K562 (cell line): ENCODE results near the gene BRICD5. TPM values are rescaled to one million over a fixed set of nuclear protein-coding genes. Genes with fewer than 3 reads are reported as not detected.

ENCODE experiments used
- ATAC-seq: fragments of 200-7000 bp; cut with Tn5 transposase; 3 replicates; pipeline ENCODE4 v1.9.1; 2020; ENCODE audit warnings: moderate library complexity
- BruUV-seq: library from RNA; stranded (reverse); fragments of 400-500 nt; replicated peaks from 2 replicates; lab custom pipeline; 2021; lab: Mats Ljungman, UMichigan
- CTCF ChIA-PET: fragments of 300-600 bp; formaldehyde crosslinking; extraction: SDS; loops from one replicate; lab custom pipeline; 2021; ENCODE audit warnings: low intra/inter-chr PET ratio; lab: Yijun Ruan, JAX
- POLR2A ChIA-PET: fragments of 300-600, 350-650 bp; sonication (Branson Sonifier 250); formaldehyde crosslinking; extraction: SDS; loops from one replicate; lab custom pipeline; 2021; ENCODE audit warnings: antibody characterized with exemption, inconsistent platforms; lab: Yijun Ruan, JAX
- DNase-seq, 4 experiments: peaks; one replicate each; pipeline versions ENCODE4 v3.0.0 to v3.0.0-alpha.2; 2011 to 2018; ENCODE audit warnings: low spot score in 3 of 4, mixed read lengths in 3 of 4; ENCODE audit errors: extremely low read depth in 1 of 4
- FAIRE-seq: peaks from 2 replicates; lab custom pipeline; 2011; peaks lifted over from hg19 to GRCh38; lab: Jason Lieb, UNC
- H2AFZ ChIP-seq: 2 replicates; pipeline ENCODE4 v1.6.0; 2011; ENCODE audit warnings: low read depth, low read length, control low read depth, inconsistent platforms
- H3K27ac ChIP-seq: fragments of 200-600 bp; 3 replicates; pipeline ENCODE4 v1.8.0; 2011; ENCODE audit warnings: low read depth, mild to moderate bottlenecking, control low read depth, inconsistent platforms, low read length, moderate library complexity, mixed read lengths; ENCODE audit errors: extremely low read depth
- H3K27me3 ChIP-seq, 2 experiments: fragments of 300-600 bp in 1 of 2; 2 replicates in 1 of 2; 3 replicates in 1 of 2; pipeline versions ENCODE4 v1.6.0 to v1.8.0; 2011; ENCODE audit warnings: inconsistent platforms in 2 of 2, low read length in 2 of 2, mild to moderate bottlenecking in 1 of 2, mixed read lengths in 1 of 2, moderate library complexity in 1 of 2; ENCODE audit not compliant: control insufficient read depth in 2 of 2, insufficient read depth in 2 of 2
- H3K36me3 ChIP-seq: fragments of 300-600 bp; 3 replicates; pipeline ENCODE4 v1.8.0; 2011; ENCODE audit warnings: mild to moderate bottlenecking, low read length, inconsistent platforms; ENCODE audit not compliant: control insufficient read depth, insufficient read depth
- H3K4me1 ChIP-seq, 2 experiments: fragments of 200-600 bp in 1 of 2; replicated peaks in 1 of 2; 2 replicates in 1 of 2; 3 replicates in 1 of 2; pipeline versions ENCODE4 v1.5.1 to v1.8.0; 2011; ENCODE audit warnings: inconsistent platforms in 2 of 2, low read length in 2 of 2, mild to moderate bottlenecking in 1 of 2, mixed read lengths in 1 of 2, moderate library complexity in 1 of 2; ENCODE audit not compliant: control insufficient read depth in 2 of 2, insufficient read depth in 2 of 2
- H3K4me2 ChIP-seq: 2 replicates; pipeline ENCODE4 v1.6.1; 2011; ENCODE audit warnings: low read length, control low read depth, inconsistent platforms, mixed read lengths; ENCODE audit not compliant: insufficient read depth
- H3K4me3 ChIP-seq: fragments of 200-600 bp; sonication (generic), shearing (Covaris generic); 2 replicates; pipeline ENCODE4 v1.5.1; 2016; ENCODE audit warnings: control low read depth, inconsistent platforms
- H3K79me2 ChIP-seq: fragments of 200-600 bp; 3 replicates; pipeline ENCODE4 v1.8.0; 2011; ENCODE audit warnings: low read length, inconsistent platforms; ENCODE audit not compliant: control insufficient read depth, insufficient read depth
- H3K9ac ChIP-seq, 2 experiments: 2 replicates each; pipeline versions ENCODE4 v1.6.0 to v1.6.1; 2011; ENCODE audit warnings: low read depth in 2 of 2, low read length in 2 of 2, control low read depth in 1 of 2, inconsistent platforms in 1 of 2, mild to moderate bottlenecking in 1 of 2, mixed read lengths in 1 of 2; ENCODE audit not compliant: insufficient read depth in 1 of 2
- H3K9me1 ChIP-seq: one replicate; pipeline ENCODE4 v1.6.0; 2011; ENCODE audit warnings: inconsistent platforms, mild to moderate bottlenecking, low read length, moderate library complexity; ENCODE audit not compliant: control insufficient read depth, insufficient read depth
- H3K9me3 ChIP-seq: replicated peaks from 2 replicates; pipeline ENCODE4 v1.5.1; 2011; ENCODE audit warnings: low read depth, low read length, inconsistent platforms; ENCODE audit not compliant: control insufficient read depth, insufficient read depth
- H4K20me1 ChIP-seq: replicated peaks from 2 replicates; pipeline ENCODE4 v1.6.1; 2011; ENCODE audit warnings: low read length, inconsistent platforms, mixed read lengths; ENCODE audit not compliant: control insufficient read depth, insufficient read depth
- CBX1 ChIP-seq: sonication (generic); IDR thresholded peaks from 2 replicates; pipeline ENCODE4 v1.6.1; 2016; ENCODE audit warnings: antibody characterized with exemption, low read depth, mild to moderate bottlenecking
- CREB5 ChIP-seq: fragments of 250-450 bp; sonication (Bioruptor Pico); IDR thresholded peaks from 2 replicates; pipeline ENCODE4 v1.5.0; 2020; ENCODE audit warnings: mild to moderate bottlenecking
- EP400 ChIP-seq: fragments of 450-650 bp; IDR thresholded peaks from 2 replicates; pipeline ENCODE4 v1.6.1; 2017; ENCODE audit warnings: antibody characterized with exemption, mild to moderate bottlenecking, moderate library complexity
- FIP1L1 ChIP-seq: fragments of 200-400 bp; formaldehyde crosslinking; IDR thresholded peaks from 2 replicates; pipeline ENCODE4 v1.6.1; 2018; ENCODE audit warnings: mild to moderate bottlenecking, low read depth, low read length; ENCODE audit not compliant: poor library complexity, severe bottlenecking
- JUNB ChIP-seq: fragments of 450-650 bp; formaldehyde crosslinking; conservative IDR thresholded peaks from 2 replicates; pipeline ENCODE4 v1.4.0; 2020; ENCODE audit warnings: mild to moderate bottlenecking
- POLR2A ChIP-seq: fragments of 450-650 bp; conservative IDR thresholded peaks from 2 replicates; pipeline ENCODE4 v1.6.1; 2016
- POLR2AphosphoS2 ChIP-seq: IDR thresholded peaks from 2 replicates; pipeline ENCODE4 v1.6.1; 2012; ENCODE audit warnings: low read length, improper control_type of control experiment
- POLR2B ChIP-seq: fragments of 450-650 bp; IDR thresholded peaks from 2 replicates; pipeline ENCODE4 v1.6.1; 2018; ENCODE audit warnings: low read depth; ENCODE audit not compliant: partially characterized antibody
- POLR2G ChIP-seq: fragments of 200-400 bp; formaldehyde crosslinking; IDR thresholded peaks from 2 replicates; pipeline ENCODE4 v1.6.1; 2017; ENCODE audit warnings: low read depth, mild to moderate bottlenecking, antibody characterized with exemption, low read length, moderate library complexity
- RBFOX2 ChIP-seq: fragments of 200-400 bp; formaldehyde crosslinking; IDR thresholded peaks from 2 replicates; pipeline ENCODE4 v1.6.1; 2017; ENCODE audit warnings: low read depth, mild to moderate bottlenecking, low read length, moderate library complexity
- RBM22 ChIP-seq: fragments of 200-400 bp; formaldehyde crosslinking; IDR thresholded peaks from 2 replicates; pipeline ENCODE4 v1.6.1; 2018; ENCODE audit warnings: low read length, low read depth; ENCODE audit not compliant: poor library complexity, severe bottlenecking
- SMC3 ChIP-seq: conservative IDR thresholded peaks from 2 replicates; pipeline ENCODE4 v1.6.1; 2011; ENCODE audit warnings: low read depth, low read length, improper control_type of control experiment; ENCODE audit not compliant: insufficient read depth
- SUPT5H ChIP-seq: fragments of 450-650 bp; IDR thresholded peaks from 2 replicates; pipeline ENCODE4 v1.6.1; 2016
- TGIF2 ChIP-seq: sonication (generic); formaldehyde crosslinking; IDR thresholded peaks from 2 replicates; pipeline ENCODE4 v1.8.1; 2022; ENCODE audit warnings: mild to moderate bottlenecking, missing genetic modification reagents, moderate library complexity
- ZBTB33 ChIP-seq: sonication (generic); formaldehyde crosslinking; IDR thresholded peaks from 2 replicates; pipeline ENCODE4 v1.8.1; 2023; ENCODE audit warnings: mild to moderate bottlenecking, missing genetic modification reagents
- ZBTB7A ChIP-seq: IDR thresholded peaks from 2 replicates; pipeline ENCODE4 v1.6.1; 2011; ENCODE audit warnings: low read depth, mild to moderate bottlenecking, low read length, moderate library complexity, borderline replicate concordance; ENCODE audit not compliant: control insufficient read depth
- ZNF282 ChIP-seq: sonication (generic); formaldehyde crosslinking; IDR thresholded peaks from 2 replicates; pipeline ENCODE4 v1.8.1; 2023; ENCODE audit warnings: missing genetic modification reagents
- WGBS: fragments of 100-300 bp; shearing (Covaris generic); methylation state at CpG from one replicate; pipeline ENCODE4 v1.1.6; 2016; ENCODE audit warnings: low coverage, mixed read lengths; ENCODE audit not compliant: insufficient coverage; ENCODE audit errors: missing lambda C conversion rate; 5-methylcytosine and 5-hydroxymethylcytosine counted together
- in situ Hi-C: fragments of 300-500 bp; cut with MboI; formaldehyde crosslinking; loops from 4 replicates; pipeline ENCODE4 v1.15.0; 2018; ENCODE audit warnings: inconsistent platforms, mixed read lengths
- intact Hi-C: fragments of 100-400 bp; cut with micrococcal nuclease; formaldehyde crosslinking; loops from 2 replicates; pipeline ENCODE4 v1.14.2; 2022
- polyA plus RNA-seq, 8 experiments: library from polyadenylated mRNA; depleted of rRNA in 4 of 8; stranded (reverse) in 5 of 8; unstranded in 3 of 8; fragments of >200 nt; fragmentation: Nextera tagmentation in 2 of 8; fragmentation: Illumina TruSeq in 1 of 8; extraction: Ambion mirVana in 2 of 8; extraction: Trizol in 1 of 8; gene quantifications; 2 replicates each; pipeline versions ENCODE4 v1.2.1 to v1.2.3, GENCODE V29; 2011 to 2014; ENCODE audit warnings: inconsistent platforms in 1 of 8, missing spikeins in 1 of 8
- total RNA-seq, 7 experiments: library from RNA; depleted of rRNA in 6 of 7; stranded (reverse); fragments of >200 nt in 6 of 7; fragmentation: Illumina TruSeq in 2 of 7; extraction: Trizol in 2 of 7; gene quantifications; 2 replicates each; pipeline versions ENCODE4 v1.2.1 to v1.2.3, GENCODE V29; 2011 to 2021; ENCODE audit warnings: low replicate concordance in 1 of 7

Gene BRICD5
- total and polyA plus RNA-seq, 9 of the 15 experiments (the other 6 are each of a cell fraction or from before 2014, with no cell fraction given): 0.24 to 15.1 (median 2.4) TPM; not detected in 1

- no peak within 1 kb of the TSS for H2AFZ ChIP-seq
- in situ Hi-C loops: no loop called here
- ChIA-PET POLR2A (interaction anchor here (2.6 to 6.6 kb wide), 2 partner anchors 11 to 15 kb away, joined by 20 to 39 read pairs; partner anchors contain the start of gene ECI1), CTCF (no interaction called here)
- no peaks in the 10 kb centered on the region for H3K9me1 ChIP-seq
- WGBS: 94% methylated on average over 20 of the region's 64 CpGs
- no peaks in the 10 kb centered on the region for H3K79me2 ChIP-seq
- H3K4me1 ChIP-seq: peaks cover 0 to 55% of the 10 kb centered on the region in 2 experiments; a peak in 2 of 5 replicates
- no peak within 1 kb of the TSS for H3K9ac ChIP-seq
- BruUV-seq: no TSS peak
- no peaks in the 10 kb centered on the region for H4K20me1 ChIP-seq
- DNase-seq: no peak
- peaks cover 62% of the 10 kb centered on the region; the same call in 2 of the 3 replicates for H3K36me3 ChIP-seq
- no peak for FAIRE-seq
- intact Hi-C loops: no loop called here
- ATAC-seq: peak; percentile 7
- TF ChIP-seq SUPT5H (peak; percentile 28; the same call in 1 of the 2 replicates), POLR2AphosphoS2 (0 out of 2 replicates have a peak, but pooled peaks have one; percentile 20), ZBTB33 (CRISPR knock-in tag) (peak; percentile 98), JUNB (CRISPR knock-in tag) (no peak), ZBTB7A (peak; percentile 7; the same call in 1 of the 2 replicates), ZNF282 (CRISPR knock-in tag) (0 out of 2 replicates have a peak, but pooled peaks have one; percentile 32), FIP1L1 (peak; percentile 67), RBM22 (peak; percentile 86), POLR2B (peak; percentile 34), RBFOX2 (peak; percentile 42; the same call in 1 of the 2 replicates), CREB5 (no peak), POLR2A (peak; percentile 42), SMC3 (no peak), POLR2G (peak; percentile 84), CBX1 (peak; percentile 66; the same call in 1 of the 2 replicates), EP400 (no peak), TGIF2 (0 out of 2 replicates have a peak, but pooled peaks have one; percentile 26)
- TF ChIP-seq, all 486 proteins: peak for 13
- Histone ChIP-seq H3K4me3 (no peak within 1 kb of the TSS), H3K4me2 (no peak within 1 kb of the TSS), H3K27me3 (no peaks in the 10 kb centered on the region), H3K9me3 (no peaks in the 10 kb centered on the region), H3K27ac (no peak within 1 kb of the TSS)
Observed at GRCh38 chr16:2236337-2237101, 25.9 kb upstream of the BRICD5 start, which contains the start of gene DNASE1L2. TSS of gene DNASE1L2 (plus strand) at chr16:2236444. CDS start at chr16:2236817, 373 bp downstream.
